GM23338 (cell line): ENCODE measurements around the gene SYT15.

Source experiments
- CREB1 ChIP-seq: fragments of 250-450 bp; sonication (Bioruptor Pico); IDR thresholded peaks from 2 replicates; pipeline ENCODE4 v1.5.0; 2020; ENCODE audit warnings: low read depth, mild to moderate bottlenecking, moderate library complexity
- EZH2 ChIP-seq: fragments of 200-600 bp; sonication (generic); IDR thresholded peaks from one replicate; pipeline ENCODE4 v1.8.0; 2017; ENCODE audit warnings: antibody characterized with exemption, mild to moderate bottlenecking, low read depth; ENCODE audit not compliant: unreplicated experiment
- EZH2phosphoT487 ChIP-seq: fragments of 200-600 bp; sonication (generic); IDR thresholded peaks from one replicate; pipeline ENCODE4 v1.8.1; 2018; ENCODE audit warnings: antibody characterized with exemption; ENCODE audit not compliant: unreplicated experiment
- JUNB ChIP-seq: IDR thresholded peaks from one replicate; pipeline ENCODE4 v1.6.1; 2016; ENCODE audit warnings: antibody characterized with exemption; ENCODE audit not compliant: unreplicated experiment
- POLR2AphosphoS5 ChIP-seq: IDR thresholded peaks from 2 replicates; pipeline ENCODE4 v1.6.1; 2016; ENCODE audit warnings: antibody characterized with exemption, low read depth
- STAT1 ChIP-seq: IDR thresholded peaks from one replicate; pipeline ENCODE4 v1.6.1; 2016; ENCODE audit warnings: antibody characterized with exemption; ENCODE audit not compliant: unreplicated experiment
- ZNF114 ChIP-seq: fragments of 250-450 bp; sonication (Bioruptor Pico); IDR thresholded peaks from 2 replicates; pipeline ENCODE4 v1.5.0; 2020; ENCODE audit warnings: mild to moderate bottlenecking, moderate library complexity
- TF ChIP-seq, protein P1 (sequence below), 2 experiments: fragments of 200-600 bp in 1 of 2; sonication (generic) in 1 of 2; conservative IDR thresholded peaks; 2 replicates each; pipeline versions ENCODE4 v1.5.1 to v1.6.1; 2016 to 2017; ENCODE audit warnings: antibody characterized with exemption in 2 of 2, low read depth in 2 of 2, mild to moderate bottlenecking in 2 of 2, moderate library complexity in 1 of 2
- TF ChIP-seq, protein P2 (sequence below): IDR thresholded peaks from 2 replicates; pipeline ENCODE4 v1.6.1; 2016; ENCODE audit warnings: antibody characterized with exemption
- TF ChIP-seq, protein P3 (sequence below): IDR thresholded peaks from one replicate; pipeline ENCODE4 v1.6.1; 2018; ENCODE audit warnings: antibody characterized with exemption; ENCODE audit not compliant: unreplicated experiment

DNA sequence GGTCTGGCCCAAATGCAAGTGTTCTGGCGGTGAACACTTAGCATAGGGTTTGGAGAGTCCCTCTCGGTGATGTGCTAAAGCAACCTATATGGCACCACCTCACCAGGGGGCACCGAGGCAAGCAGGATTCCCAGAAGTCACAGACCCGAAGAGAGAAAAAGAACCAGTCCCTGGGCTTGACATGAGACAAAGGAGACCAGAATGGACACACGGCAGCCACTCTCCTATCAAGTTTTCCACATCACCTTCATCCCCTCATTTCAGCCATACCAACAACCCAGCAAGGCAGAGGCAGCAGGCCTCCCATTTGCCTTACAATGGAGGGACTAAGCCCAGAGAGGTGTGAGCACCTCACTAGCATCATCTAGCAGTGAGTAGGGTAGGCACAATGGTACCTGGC is 42.1 kb upstream of the SYT15 start:
- TF ChIP-seq, protein P1, sequence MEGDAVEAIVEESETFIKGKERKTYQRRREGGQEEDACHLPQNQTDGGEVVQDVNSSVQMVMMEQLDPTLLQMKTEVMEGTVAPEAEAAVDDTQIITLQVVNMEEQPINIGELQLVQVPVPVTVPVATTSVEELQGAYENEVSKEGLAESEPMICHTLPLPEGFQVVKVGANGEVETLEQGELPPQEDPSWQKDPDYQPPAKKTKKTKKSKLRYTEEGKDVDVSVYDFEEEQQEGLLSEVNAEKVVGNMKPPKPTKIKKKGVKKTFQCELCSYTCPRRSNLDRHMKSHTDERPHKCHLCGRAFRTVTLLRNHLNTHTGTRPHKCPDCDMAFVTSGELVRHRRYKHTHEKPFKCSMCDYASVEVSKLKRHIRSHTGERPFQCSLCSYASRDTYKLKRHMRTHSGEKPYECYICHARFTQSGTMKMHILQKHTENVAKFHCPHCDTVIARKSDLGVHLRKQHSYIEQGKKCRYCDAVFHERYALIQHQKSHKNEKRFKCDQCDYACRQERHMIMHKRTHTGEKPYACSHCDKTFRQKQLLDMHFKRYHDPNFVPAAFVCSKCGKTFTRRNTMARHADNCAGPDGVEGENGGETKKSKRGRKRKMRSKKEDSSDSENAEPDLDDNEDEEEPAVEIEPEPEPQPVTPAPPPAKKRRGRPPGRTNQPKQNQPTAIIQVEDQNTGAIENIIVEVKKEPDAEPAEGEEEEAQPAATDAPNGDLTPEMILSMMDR (conservative IDR thresholded peaks at IDR 0.05; ENCODE audit: low read depth in 2 of 2), result no peak
- no peak for TF ChIP-seq EZH2
- TF ChIP-seq POLR2AphosphoS5, result no peak
- no peak for TF ChIP-seq EZH2phosphoT487
- no peak for TF ChIP-seq CREB1
- TF ChIP-seq, protein P2, sequence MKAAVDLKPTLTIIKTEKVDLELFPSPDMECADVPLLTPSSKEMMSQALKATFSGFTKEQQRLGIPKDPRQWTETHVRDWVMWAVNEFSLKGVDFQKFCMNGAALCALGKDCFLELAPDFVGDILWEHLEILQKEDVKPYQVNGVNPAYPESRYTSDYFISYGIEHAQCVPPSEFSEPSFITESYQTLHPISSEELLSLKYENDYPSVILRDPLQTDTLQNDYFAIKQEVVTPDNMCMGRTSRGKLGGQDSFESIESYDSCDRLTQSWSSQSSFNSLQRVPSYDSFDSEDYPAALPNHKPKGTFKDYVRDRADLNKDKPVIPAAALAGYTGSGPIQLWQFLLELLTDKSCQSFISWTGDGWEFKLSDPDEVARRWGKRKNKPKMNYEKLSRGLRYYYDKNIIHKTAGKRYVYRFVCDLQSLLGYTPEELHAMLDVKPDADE, result no peak
- no peak for TF ChIP-seq STAT1
- TF ChIP-seq, protein P3, sequence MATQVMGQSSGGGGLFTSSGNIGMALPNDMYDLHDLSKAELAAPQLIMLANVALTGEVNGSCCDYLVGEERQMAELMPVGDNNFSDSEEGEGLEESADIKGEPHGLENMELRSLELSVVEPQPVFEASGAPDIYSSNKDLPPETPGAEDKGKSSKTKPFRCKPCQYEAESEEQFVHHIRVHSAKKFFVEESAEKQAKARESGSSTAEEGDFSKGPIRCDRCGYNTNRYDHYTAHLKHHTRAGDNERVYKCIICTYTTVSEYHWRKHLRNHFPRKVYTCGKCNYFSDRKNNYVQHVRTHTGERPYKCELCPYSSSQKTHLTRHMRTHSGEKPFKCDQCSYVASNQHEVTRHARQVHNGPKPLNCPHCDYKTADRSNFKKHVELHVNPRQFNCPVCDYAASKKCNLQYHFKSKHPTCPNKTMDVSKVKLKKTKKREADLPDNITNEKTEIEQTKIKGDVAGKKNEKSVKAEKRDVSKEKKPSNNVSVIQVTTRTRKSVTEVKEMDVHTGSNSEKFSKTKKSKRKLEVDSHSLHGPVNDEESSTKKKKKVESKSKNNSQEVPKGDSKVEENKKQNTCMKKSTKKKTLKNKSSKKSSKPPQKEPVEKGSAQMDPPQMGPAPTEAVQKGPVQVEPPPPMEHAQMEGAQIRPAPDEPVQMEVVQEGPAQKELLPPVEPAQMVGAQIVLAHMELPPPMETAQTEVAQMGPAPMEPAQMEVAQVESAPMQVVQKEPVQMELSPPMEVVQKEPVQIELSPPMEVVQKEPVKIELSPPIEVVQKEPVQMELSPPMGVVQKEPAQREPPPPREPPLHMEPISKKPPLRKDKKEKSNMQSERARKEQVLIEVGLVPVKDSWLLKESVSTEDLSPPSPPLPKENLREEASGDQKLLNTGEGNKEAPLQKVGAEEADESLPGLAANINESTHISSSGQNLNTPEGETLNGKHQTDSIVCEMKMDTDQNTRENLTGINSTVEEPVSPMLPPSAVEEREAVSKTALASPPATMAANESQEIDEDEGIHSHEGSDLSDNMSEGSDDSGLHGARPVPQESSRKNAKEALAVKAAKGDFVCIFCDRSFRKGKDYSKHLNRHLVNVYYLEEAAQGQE, result no peak
- no peak for TF ChIP-seq JUNB
- no peak for TF ChIP-seq ZNF114 (CRISPR knock-in tag)
